GM12878 (cell line): Measurements from ENCODE around the gene NOL4L. TPM values are rescaled to one million over a fixed set of nuclear protein-coding genes. Genes with fewer than 3 reads are reported as not detected.

Experiments used
- BMI1 ChIP-seq: fragments of 450-650 bp; IDR thresholded peaks from 2 replicates; pipeline ENCODE4 v1.6.1; 2016; ENCODE audit warnings: mild to moderate bottlenecking, moderate library complexity, borderline replicate concordance
- CBFB ChIP-seq: IDR thresholded peaks from 2 replicates; pipeline ENCODE4 v1.6.1; 2016; ENCODE audit warnings: antibody characterized with exemption, low read depth
- CREM ChIP-seq: IDR thresholded peaks from 2 replicates; pipeline ENCODE4 v1.6.1; 2014; ENCODE audit warnings: antibody characterized with exemption, low read depth
- CTCF ChIP-seq, 3 experiments: IDR thresholded peaks in 2 of 3; conservative IDR thresholded peaks in 1 of 3; 2 replicates each; pipeline ENCODE4 v1.5.1; 2011; ENCODE audit warnings: low read depth in 3 of 3, low read length in 3 of 3, mild to moderate bottlenecking in 3 of 3, control low read depth in 2 of 3, moderate library complexity in 2 of 3, inconsistent platforms in 1 of 3, mixed read lengths in 1 of 3; ENCODE audit not compliant: control insufficient read depth in 2 of 3, insufficient read depth in 1 of 3; ENCODE audit errors: extremely low read depth in 1 of 3
- EED ChIP-seq: sonication (generic); IDR thresholded peaks from 2 replicates; pipeline ENCODE4 v1.6.1; 2016; ENCODE audit warnings: antibody characterized with exemption, low read depth
- ELK1 ChIP-seq: IDR thresholded peaks from 2 replicates; pipeline ENCODE4 v1.6.1; 2012; ENCODE audit warnings: low read depth, low read length, improper control_type of control experiment
- GATAD2B ChIP-seq: fragments of 450-650 bp; conservative IDR thresholded peaks from 2 replicates; pipeline ENCODE4 v1.6.1; 2017; ENCODE audit warnings: low read depth, mild to moderate bottlenecking, moderate library complexity
- IRF4 ChIP-seq: IDR thresholded peaks from 2 replicates; pipeline ENCODE4 v1.6.1; 2011; ENCODE audit warnings: low read depth, low read length
- KLF5 ChIP-seq: fragments of 450-650 bp; IDR thresholded peaks from 2 replicates; pipeline ENCODE4 v1.6.1; 2014; ENCODE audit warnings: mild to moderate bottlenecking; ENCODE audit not compliant: partially characterized antibody
- LARP7 ChIP-seq: fragments of 450-650 bp; IDR thresholded peaks from 2 replicates; pipeline ENCODE4 v1.6.1; 2017; ENCODE audit warnings: mild to moderate bottlenecking
- MYC ChIP-seq: IDR thresholded peaks from 2 replicates; pipeline ENCODE4 v1.6.1; 2011; ENCODE audit warnings: mild to moderate bottlenecking, low read length, moderate library complexity, inconsistent platforms; ENCODE audit not compliant: insufficient read depth, insufficient replicate concordance, insufficient read length, severe bottlenecking
- RAD21 ChIP-seq: IDR thresholded peaks from 2 replicates; pipeline ENCODE4 v1.6.1; 2011; ENCODE audit warnings: mild to moderate bottlenecking, low read depth, low read length, moderate library complexity; ENCODE audit not compliant: insufficient read depth
- RUNX3 ChIP-seq: IDR thresholded peaks from 2 replicates; pipeline ENCODE4 v1.6.1; 2012; ENCODE audit warnings: low read length, inconsistent platforms
- SRF ChIP-seq, 2 experiments: IDR thresholded peaks; 2 replicates each; pipeline ENCODE4 v1.6.1; 2011; ENCODE audit warnings: low read depth in 2 of 2, low read length in 2 of 2, mild to moderate bottlenecking in 1 of 2, moderate library complexity in 1 of 2
- USF2 ChIP-seq: IDR thresholded peaks from 2 replicates; pipeline ENCODE4 v1.6.1; 2011; ENCODE audit warnings: low read depth, low read length, improper control_type of control experiment, borderline replicate concordance
- YBX1 ChIP-seq: fragments of 450-650 bp; IDR thresholded peaks from 2 replicates; pipeline ENCODE4 v1.6.1; 2016; ENCODE audit warnings: antibody characterized with exemption
- YY1 ChIP-seq: IDR thresholded peaks from 2 replicates; pipeline ENCODE4 v1.6.1; 2011; ENCODE audit warnings: low read depth, mild to moderate bottlenecking, low read length
- ZNF207 ChIP-seq: fragments of 450-650 bp; IDR thresholded peaks from 2 replicates; pipeline ENCODE4 v1.6.1; 2014; ENCODE audit warnings: antibody characterized with exemption, mild to moderate bottlenecking, borderline replicate concordance
- ZZZ3 ChIP-seq: IDR thresholded peaks from 2 replicates; pipeline ENCODE4 v1.6.1; 2011; ENCODE audit warnings: low read depth; ENCODE audit not compliant: control insufficient read depth, insufficient read length
- polyA plus RNA-seq, 11 experiments: library from polyadenylated mRNA; depleted of rRNA in 4 of 11; unstranded in 6 of 11; stranded (reverse) in 5 of 11; fragments of >200 nt; fragmentation: Nextera tagmentation in 4 of 11; fragmentation: Illumina TruSeq in 1 of 11; extraction: Ambion mirVana in 4 of 11; extraction: Trizol in 1 of 11; gene quantifications; 1 replicate in 1 of 11; 2 replicates in 10 of 11; pipeline versions ENCODE4 v1.2.1 to v1.2.3, GENCODE V29; 2011 to 2016; ENCODE audit warnings: inconsistent platforms in 2 of 11, missing spikeins in 2 of 11, low read depth in 1 of 11
- total RNA-seq, 4 experiments: library from RNA; depleted of rRNA in 3 of 4; stranded (reverse); fragments of >200 nt in 3 of 4; fragmentation: Illumina TruSeq in 1 of 4; extraction: Trizol in 1 of 4; gene quantifications; 2 replicates each; pipeline versions ENCODE4 v1.2.1 to v1.2.3, GENCODE V29; 2013 to 2021
- TF ChIP-seq, protein P1 (sequence below): fragments of 450-650 bp; formaldehyde crosslinking; IDR thresholded peaks from 2 replicates; pipeline ENCODE4 v1.5.0; 2022; ENCODE audit warnings: mild to moderate bottlenecking, missing genetic modification characterization

The NOL4L gene
- total and polyA plus RNA-seq, 10 of the 15 experiments (the other 5 are each of a cell fraction or from before 2014, with no cell fraction given), result 2.3 to 24.0 (median 8.0) TPM

DNA sequence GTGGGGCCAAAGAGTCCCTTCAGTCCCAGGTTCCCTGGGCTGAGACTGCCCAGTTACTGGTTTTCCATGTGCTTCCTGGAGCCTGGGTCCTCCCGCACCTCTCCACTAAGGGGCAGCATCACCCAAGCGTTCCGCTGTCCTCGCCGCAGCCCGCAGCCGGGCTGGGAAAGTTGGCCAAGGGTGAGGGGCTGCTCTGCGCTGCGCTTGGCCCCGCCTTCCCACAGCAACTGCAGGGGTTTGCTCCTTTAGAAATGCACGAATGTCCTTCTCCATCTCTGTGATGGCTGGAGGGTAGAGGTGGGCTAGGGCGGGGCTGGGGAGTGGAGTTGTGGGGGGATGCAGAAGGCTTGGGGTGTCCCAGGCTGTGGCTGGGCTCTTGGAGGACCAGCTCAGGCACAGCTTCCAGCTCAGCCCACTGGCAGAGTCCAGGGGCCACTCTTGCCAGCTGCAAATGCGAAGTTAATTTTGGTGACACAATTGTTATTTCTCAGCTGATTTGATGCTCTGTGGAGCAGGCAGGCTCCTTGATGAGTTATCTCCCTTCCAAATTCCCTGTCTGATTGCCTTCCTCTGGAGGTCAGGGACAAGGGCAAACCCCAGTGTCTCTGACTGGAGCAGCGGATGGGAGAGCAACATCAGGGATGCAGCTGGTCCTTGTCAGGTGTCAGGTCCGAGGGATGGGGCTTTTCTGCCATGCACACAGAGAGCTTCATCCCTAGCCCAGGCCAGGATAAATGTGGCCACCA lies 63.2 kb downstream of the NOL4L start (continued):
- TF ChIP-seq, protein P1, sequence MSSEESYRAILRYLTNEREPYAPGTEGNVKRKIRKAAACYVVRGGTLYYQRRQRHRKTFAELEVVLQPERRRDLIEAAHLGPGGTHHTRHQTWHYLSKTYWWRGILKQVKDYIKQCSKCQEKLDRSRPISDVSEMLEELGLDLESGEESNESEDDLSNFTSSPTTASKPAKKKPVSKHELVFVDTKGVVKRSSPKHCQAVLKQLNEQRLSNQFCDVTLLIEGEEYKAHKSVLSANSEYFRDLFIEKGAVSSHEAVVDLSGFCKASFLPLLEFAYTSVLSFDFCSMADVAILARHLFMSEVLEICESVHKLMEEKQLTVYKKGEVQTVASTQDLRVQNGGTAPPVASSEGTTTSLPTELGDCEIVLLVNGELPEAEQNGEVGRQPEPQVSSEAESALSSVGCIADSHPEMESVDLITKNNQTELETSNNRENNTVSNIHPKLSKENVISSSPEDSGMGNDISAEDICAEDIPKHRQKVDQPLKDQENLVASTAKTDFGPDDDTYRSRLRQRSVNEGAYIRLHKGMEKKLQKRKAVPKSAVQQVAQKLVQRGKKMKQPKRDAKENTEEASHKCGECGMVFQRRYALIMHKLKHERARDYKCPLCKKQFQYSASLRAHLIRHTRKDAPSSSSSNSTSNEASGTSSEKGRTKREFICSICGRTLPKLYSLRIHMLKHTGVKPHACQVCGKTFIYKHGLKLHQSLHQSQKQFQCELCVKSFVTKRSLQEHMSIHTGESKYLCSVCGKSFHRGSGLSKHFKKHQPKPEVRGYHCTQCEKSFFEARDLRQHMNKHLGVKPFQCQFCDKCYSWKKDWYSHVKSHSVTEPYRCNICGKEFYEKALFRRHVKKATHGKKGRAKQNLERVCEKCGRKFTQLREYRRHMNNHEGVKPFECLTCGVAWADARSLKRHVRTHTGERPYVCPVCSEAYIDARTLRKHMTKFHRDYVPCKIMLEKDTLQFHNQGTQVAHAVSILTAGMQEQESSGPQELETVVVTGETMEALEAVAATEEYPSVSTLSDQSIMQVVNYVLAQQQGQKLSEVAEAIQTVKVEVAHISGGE (CRISPR knock-in tag), result no peak
- TF ChIP-seq IRF4 (0 out of 2 replicates have a peak, but pooled peaks have one; percentile 33), YBX1 (no peak), KLF5 (no peak), LARP7 (0 out of 2 replicates have a peak, but pooled peaks have one; percentile 22), CBFB (0 out of 2 replicates have a peak, but pooled peaks have one; percentile 49), ELK1 (no peak), CREM (no peak), ZNF207 (no peak), BMI1 (no peak), SRF (IDR thresholded peaks at IDR 0.05; ENCODE audit: low read depth in 2 of 2, low read length in 2 of 2) (no peak), USF2 (no peak), GATAD2B (no peak), EED (0 out of 2 replicates have a peak, but pooled peaks have one; percentile 23), YY1 (peak; percentile 66; the same call in 1 of the 2 replicates), RAD21 (peak; percentile 97), ZZZ3 (no peak), MYC (no peak), RUNX3 (peak; percentile 74), CTCF (IDR thresholded peaks at IDR 0.05 in 2 of 3, conservative IDR thresholded peaks at IDR 0.05 in 1 of 3; ENCODE audit: control insufficient read depth in 2 of 3, extremely low read depth in 1 of 3, insufficient read depth in 1 of 3, low read depth in 3 of 3, low read length in 3 of 3) (peak; percentile 83 to 93 (median 83))
